HG02798 (cell line): ENCODE results near the gene MAP1S.

ENCODE experiments used
- ATAC-seq: cut with Tn5 transposase; IDR thresholded peaks from one replicate; pipeline ENCODE4 v1.9.1; 2021; ENCODE audit warnings: mild to moderate bottlenecking; ENCODE audit not compliant: unreplicated experiment, poor library complexity

MAP1S gene

DNA sequence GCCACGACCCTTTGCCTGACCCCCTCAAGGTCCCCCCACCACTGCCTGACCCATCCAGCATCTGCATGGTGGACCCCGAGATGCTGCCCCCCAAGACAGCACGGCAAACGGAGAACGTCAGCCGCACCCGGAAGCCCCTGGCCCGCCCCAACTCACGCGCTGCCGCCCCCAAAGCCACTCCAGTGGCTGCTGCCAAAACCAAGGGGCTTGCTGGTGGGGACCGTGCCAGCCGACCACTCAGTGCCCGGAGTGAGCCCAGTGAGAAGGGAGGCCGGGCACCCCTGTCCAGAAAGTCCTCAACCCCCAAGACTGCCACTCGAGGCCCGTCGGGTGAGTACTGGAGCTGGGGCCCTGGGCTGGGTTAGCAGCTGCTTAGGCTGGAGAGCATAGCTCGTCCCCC is 8.6 kb downstream of the MAP1S start:
- no peak for ATAC-seq

DNA sequence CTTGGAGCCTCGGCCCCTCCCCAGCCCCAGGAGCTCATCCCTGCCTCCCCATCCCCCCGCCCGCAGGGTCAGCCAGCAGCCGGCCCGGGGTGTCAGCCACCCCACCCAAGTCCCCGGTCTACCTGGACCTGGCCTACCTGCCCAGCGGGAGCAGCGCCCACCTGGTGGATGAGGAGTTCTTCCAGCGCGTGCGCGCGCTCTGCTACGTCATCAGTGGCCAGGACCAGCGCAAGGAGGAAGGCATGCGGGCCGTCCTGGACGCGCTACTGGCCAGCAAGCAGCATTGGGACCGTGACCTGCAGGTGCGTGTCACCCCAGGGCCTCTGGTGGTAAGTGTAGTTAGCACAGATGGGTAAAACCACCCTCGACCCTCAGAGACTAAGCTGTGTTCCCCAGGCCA is 13.8 kb downstream of the MAP1S start:
- no peak for ATAC-seq

GRCh38 chr19:17734146-17734545 is 14.9 kb downstream of the MAP1S start:
- ATAC-seq: no peak

GRCh38 chr19:17735410-17735809 is 16.1 kb downstream of the MAP1S start:
- no peak for ATAC-seq

DNA sequence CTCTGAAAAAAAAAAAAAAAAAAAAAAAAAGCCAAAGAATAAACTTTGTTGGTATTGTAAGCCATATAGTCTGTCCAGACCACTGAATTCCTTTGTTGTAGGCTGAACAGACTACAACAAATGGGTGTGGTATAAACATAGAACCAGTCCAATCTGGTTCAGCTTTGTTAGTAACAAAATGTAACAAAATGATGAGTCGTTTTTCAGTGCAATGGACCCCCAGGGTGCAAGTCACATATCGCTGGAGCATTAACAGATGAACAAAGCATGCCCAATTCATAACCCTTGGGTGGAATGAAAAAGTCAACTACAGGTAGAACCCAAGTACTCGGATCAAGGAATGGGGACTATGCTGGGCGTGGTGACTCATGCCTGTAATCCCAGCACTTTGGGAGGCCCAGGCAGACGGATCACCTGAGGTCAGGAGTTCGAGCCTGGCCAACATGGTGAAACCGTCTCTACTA is 18.4 kb downstream of the MAP1S start:
- ATAC-seq: no peak

DNA sequence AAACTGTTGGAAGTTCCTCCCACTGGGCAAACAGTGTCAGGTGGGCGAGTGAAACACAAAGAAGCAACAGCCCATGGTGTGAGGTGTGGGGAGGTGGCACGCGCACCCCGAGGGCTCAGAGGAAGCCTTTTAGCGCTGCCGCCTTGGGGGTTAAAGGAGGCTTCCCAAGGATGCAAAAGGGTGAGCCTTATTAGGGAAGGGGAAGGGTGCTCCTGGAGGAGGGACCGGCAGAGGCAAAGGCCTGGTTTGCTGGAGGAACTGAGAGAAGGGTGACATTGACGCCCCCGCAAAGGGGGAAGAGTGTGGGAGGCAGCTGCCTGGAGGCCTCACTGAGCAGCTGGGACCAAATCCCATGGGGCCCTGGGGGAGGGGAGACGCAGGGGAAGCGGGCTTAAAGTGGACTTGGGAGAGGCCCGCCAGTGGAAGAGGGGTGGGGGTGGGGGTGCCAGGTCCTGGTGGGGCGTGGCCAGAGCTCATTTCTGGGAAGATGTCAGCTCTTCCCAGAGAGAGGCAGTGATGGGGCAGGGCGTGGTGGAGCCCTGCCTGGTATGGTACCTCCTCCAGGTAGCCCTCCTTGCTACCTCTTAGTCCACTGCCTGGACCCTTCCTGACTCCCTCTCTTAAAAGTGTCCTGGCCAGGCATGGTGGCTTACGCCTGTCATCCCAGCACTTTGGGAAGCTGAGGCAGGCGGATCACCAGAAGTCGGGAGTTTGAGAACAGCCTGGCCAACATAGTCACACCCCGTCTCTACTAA is 20.0 kb downstream of the MAP1S start:
- ATAC-seq: no peak

DNA sequence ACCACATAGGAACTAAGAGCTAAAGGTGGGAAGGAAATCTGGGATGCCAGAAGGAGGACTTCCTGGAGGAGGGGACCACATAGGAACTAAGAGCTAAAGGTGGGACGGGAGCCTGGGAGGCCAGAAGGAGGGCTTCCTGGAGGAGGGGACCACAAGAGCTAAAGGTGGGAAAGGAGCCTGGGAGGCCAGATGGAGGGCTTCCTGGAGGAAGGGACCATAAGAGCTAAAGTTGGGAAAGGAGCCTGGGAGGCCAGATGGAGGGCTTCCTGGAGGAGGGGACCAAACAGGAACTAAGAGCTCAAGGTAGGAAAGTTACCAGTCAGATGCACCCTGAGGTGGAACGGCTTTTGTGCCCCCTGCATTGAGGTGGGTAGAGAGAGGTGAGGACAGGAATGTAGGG is 22.2 kb downstream of the MAP1S start:
- no peak for ATAC-seq

GRCh38 chr19:17743874-17744580 is 24.7 kb downstream of the MAP1S start:
- ATAC-seq: no peak

DNA sequence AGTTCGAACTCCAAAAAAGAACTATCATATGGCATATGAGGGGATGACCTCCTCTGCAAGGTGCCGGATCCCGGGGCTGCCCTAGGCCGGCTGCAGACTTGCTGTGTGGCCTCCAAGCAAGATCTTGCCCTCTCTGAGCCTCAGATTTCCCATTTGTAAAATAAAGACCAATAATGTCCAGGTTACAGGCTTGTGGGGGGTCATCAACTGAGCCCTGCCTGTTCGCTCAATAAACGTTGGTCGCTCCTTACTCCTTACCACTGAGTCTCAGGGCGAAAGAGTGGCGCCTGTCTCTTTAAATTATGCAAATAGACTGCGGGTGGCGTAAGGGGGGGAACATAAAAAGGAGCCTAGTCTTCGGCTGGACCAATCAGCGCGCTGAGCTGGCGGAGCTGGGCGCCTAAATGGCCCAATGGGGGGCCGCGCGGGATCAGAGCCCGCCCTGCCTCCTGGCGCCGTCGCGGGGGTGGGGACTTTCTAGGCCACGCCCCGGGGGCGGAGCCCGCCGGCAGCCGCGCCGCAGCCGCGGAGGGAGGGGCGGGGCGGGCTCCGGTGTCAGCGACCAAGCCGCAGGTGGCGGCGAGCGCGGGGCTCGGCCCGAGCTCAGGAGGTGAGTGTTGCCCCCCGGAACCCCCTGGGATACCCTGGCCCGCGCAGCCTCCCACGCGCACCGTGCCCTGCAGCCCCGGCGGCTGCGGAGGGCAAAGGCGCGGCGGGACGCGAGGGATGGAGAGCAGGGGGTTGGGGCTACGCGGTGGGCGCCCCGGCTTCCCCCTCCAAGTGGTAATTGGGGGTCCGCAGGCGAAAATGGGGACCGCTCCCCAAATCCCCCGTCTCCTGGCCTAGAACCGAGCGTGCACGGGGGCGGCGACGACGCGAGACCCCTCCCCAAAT is 28.2 kb downstream of the MAP1S start:
- ATAC-seq: peak; percentile 88

GRCh38 chr19:17748884-17749638 is 29.8 kb downstream of the MAP1S start:
- ATAC-seq: no peak

DNA sequence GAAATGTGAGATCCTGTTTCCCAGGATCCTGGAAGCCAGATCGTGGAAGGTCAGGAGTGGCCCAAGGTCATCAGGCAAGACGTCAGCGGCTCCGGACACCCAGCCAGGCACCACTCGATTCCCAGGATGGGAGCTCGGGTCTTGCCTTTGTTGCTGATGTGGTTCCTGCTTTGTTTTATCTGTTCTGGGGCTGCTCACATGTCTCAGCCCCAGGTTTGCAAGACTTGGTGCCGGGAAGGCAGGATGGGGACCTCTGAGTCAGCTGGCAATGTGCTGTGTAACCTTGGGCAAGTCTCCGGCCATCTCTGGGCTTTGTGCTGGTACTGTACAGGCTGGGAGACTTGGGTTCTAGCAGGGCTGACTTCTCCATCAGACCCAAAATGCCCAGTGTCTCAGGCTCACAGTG is 30.6 kb downstream of the MAP1S start:
- no peak for ATAC-seq

DNA sequence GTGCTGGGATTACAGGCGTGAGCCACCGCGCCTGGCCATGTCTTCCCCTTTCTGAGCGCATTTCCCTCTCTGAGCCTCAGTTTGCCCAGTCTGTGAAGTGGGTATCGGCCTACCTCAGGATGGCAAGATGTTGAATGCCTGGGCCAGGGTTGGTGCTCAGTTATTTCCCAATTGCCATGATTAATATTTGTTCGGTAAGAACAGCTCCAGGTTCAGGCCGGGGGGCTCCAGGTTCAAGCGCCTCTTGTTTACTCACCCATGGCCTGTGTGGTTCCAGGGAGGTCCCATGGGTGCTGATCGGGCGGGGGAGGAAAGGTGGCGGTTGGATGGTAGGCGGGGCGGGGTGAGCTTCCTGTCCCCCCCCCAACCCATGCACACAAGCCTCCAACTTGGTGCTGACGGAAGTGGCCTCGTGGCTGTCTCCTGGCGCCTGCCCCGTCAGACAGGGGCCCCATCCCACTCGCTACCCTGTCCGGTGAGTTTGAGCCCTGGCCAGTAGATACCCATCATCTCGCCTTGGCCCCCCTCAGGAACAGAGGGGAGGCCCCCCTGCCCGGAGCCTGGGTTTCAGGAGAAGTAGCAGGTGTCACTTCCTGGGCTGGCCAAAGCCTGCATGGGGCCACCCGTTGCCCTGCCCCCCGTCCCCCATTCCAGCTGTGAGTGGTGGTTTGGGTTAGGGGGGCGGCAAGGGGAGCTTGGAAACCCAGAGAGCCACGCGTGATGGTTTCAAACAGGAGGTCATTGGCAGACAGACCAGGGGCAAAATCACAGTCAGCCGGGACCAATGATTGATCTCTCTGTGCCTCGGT is 32.0 kb downstream of the MAP1S start, which contains the start of gene FCHO1:
TSS of gene FCHO1 (plus strand) at position 375 of the 809 bp plus-strand sequence. CDS start 3,688 bp downstream, outside the sequence.
- ATAC-seq: peak; percentile 30

DNA sequence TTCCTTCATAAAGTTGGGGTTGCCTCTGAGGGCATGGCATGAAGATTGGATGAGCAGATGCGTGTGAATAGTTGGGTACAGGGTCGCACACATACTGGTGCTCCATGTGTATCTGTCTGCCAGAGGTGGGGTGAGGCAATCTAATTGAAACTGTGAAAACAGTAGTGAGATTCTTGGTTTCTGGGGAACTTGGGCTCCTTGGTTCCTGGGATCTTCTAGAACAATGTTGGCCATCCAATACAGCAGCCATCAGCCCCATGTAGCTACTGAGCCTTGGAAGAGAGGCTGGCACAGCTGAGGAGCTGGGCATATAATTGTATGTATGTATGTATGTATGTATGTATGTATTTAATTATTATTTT is 32.6 kb downstream of the MAP1S start:
- no peak for ATAC-seq

DNA sequence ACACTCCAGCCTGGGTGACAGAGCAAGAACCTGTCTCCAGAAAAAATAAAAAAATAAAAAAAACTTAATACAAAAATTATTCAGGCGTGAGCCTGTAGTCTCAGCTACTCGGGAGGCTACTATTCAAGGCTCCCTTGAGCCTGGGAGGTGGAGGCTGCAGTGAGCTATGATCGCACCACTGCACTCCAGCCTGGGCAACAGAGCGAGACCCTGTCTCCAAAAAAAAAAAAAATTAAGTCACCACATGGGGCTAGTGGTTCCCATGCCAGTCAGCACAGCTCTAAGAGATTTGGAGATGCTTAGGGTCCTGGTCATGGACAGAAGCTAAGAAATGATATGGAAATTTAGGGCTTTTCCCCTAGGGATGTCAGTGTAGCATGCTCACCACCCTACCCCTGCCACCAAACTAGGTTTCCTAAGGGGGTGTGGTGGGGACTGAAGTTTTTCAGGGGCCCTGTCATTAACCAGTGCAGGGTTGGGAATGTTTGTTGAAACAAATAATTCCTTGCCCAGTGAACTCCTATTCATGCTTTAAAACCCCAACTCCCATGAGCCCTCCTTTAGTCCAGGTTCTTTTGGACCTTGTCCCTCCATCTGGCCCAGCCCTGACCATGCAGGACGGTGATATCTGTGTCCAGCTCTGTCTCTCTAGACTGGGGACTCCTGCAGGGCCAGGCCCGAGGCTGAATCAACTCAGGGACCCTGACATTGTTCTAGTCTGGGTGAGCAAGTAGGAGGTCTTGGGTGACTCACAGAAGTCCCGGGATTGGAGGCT is 33.8 kb downstream of the MAP1S start:
- ATAC-seq: no peak

DNA sequence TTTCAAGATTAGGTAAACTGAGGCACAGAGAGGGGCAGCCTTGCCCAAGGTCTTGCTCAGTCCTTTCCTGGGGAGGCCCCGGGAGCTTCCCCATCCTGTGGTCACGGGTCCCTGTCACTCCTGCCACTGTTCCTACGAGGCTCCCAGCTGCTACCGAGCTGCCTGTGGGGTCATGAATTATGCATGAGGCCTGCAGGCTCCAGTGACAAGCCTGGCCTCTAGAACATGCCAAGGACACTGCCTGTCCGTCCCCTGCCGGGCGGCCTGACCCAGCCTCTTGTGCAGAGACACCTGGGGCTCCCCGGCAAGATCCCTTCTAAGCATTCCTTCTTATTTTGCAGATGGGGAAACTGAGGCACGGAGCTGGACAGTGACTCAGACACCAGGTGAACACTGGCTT is 34.7 kb downstream of the MAP1S start:
- no peak for ATAC-seq

GRCh38 chr19:17754634-17755442 is 35.6 kb downstream of the MAP1S start:
- ATAC-seq: peak; percentile 48

- ATAC-seq: no peak
These were observed 36.2 kb downstream of the MAP1S start for GRCh38 chr19:17755443-17755890.
